Measurements from ENCODE around the gene NUDT1. TPM values are rescaled to one million over a fixed set of nuclear protein-coding genes. Genes with fewer than 3 reads are reported as not detected.

The NUDT1 gene
- total RNA-seq: 10 to 100 TPM in 1 of 2 donors, 1 to 10 TPM in 1; 8.1 to 10.3 TPM
- long read RNA-seq, partial matches to known transcripts: 0 of 6 reads
- long read RNA-seq, other reads (novel, unspliced or antisense): 0 of 6 reads

- ATAC-seq (peak; percentile 96), DNase-seq (peak; percentile 77 to 91)
- intact Hi-C loops (cut with DNase I, micrococcal nuclease): no loop called here
These were observed at the start of gene NUDT1, which contains the start of gene MRM2 for GRCh38 chr7:2241580-2242540. Gene NUDT1, plus strand, starts transcription at chr7:2242226. Its CDS starts 2,349 bp downstream, at chr7:2244575. Gene MRM2, minus strand, starts transcription at chr7:2242205. Its CDS starts 36 bp downstream, at chr7:2242169.

GRCh38 chr7:2192831-2193534 lies 49.0 kb upstream of the NUDT1 start:
- ATAC-seq (no peak), DNase-seq (no peak)
- intact Hi-C loops (cut with DNase I, micrococcal nuclease): no loop called here

GRCh38 chr7:2193575-2194305 lies 48.3 kb upstream of the NUDT1 start:
- intact Hi-C loops (cut with DNase I, micrococcal nuclease): no loop called here
- DNase-seq (no peak), ATAC-seq (no peak)

DNA sequence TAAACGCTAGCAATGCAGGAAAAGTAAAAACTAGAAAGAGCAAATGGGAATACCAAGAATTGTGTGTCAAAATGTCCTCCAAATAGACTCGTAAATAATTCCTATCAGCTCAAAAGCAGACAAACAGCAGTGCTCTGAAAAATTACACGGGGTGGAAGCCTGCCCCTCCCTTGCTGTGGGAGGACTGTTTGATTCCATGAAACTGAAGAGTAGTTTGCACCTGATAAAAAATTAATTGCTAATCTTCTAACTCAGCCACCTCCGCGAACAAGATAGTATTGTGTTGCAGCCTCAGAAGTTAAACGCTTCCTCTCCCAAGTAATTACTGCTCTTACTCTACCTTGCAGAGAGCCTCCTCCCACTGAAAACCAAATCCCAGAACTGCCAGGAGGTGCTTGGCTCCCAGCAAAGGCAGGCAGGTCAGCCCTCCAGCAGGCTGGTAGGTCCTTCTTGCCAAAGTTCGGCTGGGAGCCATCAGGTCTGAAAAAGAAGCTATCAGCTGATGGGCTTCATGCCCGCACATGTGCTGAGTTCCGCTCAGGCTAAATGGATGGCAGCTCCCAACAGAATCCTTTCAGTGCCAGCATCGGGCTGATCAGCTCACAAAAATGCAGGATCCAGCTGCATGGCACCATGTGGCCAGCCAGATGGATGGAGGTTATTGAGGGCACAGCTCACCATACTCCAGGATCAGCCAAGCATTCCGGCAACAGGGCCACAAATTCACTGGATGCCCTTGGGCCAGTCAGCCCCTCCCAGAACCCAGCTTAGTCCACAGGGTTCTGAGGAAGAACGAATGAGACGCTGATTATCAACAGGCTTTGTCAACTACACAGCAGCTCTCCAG lies 46.4 kb upstream of the NUDT1 start:
- DNase-seq (no peak), ATAC-seq (no peak)
- intact Hi-C loops (cut with DNase I, micrococcal nuclease): no loop called here

GRCh38 chr7:2196381-2197378 lies 45.3 kb upstream of the NUDT1 start:
- DNase-seq: no peak
- ATAC-seq: no peak
- intact Hi-C loops (cut with DNase I, micrococcal nuclease): no loop called here

- DNase-seq (no peak), ATAC-seq (no peak)
- intact Hi-C loops (cut with DNase I, micrococcal nuclease): no loop called here
These were observed 44.4 kb upstream of the NUDT1 start for GRCh38 chr7:2197436-2198155.

DNA sequence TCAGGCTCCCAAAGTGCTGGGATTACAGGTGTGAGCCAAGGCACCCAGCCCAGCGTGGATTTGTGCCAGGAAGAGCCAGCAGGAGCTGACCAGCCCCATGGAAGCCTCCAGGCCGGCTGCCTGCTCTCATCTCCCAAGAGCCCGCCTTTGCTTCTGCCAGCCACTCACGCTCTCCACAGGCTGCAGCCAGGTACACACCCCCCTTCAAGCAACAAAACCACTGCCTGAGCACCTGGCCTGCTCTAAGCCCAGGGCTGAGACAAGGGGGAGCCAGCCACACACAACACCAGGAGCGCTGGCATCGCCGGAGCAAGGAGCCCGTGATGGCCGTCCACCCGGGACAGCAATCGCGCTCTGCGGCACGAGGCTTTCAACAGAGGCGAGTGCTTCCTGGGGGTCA lies 43.8 kb upstream of the NUDT1 start:
- DNase-seq (no peak), ATAC-seq (no peak)
- intact Hi-C loops (cut with DNase I, micrococcal nuclease): no loop called here

DNA sequence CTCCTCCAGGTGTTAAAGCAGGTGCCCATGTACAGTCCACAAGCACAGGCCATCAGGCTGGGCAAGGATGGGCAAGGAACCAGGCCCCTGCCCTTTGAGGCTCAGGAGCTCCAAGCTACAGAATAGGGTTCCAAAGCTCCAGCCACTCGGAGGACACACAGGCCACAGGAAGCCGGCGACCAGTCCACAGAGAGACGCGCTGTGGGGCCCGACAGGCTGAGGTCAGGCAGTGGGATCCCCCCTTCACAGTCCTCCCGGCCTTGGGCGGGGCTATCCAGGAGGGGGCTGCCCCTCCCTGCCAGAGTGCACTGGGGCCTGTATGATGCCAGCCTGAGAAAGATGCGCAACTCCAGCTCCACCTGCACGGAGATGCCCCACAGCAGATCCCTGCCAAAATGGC lies 43.3 kb upstream of the NUDT1 start:
- ATAC-seq (no peak), DNase-seq (no peak)
- intact Hi-C loops (cut with DNase I, micrococcal nuclease): no loop called here

DNA sequence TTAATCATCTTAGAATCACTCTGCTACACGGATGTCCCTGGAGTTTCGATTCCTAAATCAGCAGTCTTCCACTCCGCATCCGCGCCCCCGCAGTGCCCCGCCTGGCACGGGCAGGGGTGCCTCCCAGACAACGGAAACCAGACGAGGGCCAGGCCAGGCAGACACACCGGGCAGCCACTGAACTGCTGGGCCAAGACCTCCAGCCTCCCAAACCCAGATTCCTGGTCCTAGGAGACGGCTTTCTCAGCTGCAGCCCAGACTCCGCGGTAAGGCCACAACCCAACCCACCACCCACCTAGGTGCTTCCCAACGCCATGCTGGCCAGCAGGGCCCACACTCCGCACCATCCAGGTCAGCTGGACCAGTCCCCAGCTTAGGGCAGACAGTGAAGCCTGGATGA lies 42.5 kb upstream of the NUDT1 start:
- ATAC-seq: no peak

GRCh38 chr7:2199956-2200583 lies 42.0 kb upstream of the NUDT1 start:
- ATAC-seq (no peak), DNase-seq (no peak)
- intact Hi-C loops (cut with DNase I, micrococcal nuclease): no loop called here

More for the DNA sequence above, 42.5 kb upstream of the NUDT1 start:
- no peak for DNase-seq
- intact Hi-C loops (cut with DNase I, micrococcal nuclease): no loop called here

GRCh38 chr7:2200584-2200980 lies 41.4 kb upstream of the NUDT1 start:
- ATAC-seq: no peak
- no peak for DNase-seq
- intact Hi-C loops (cut with DNase I, micrococcal nuclease): no loop called here

GRCh38 chr7:2201128-2201527 lies 40.9 kb upstream of the NUDT1 start:
- DNase-seq (no peak), ATAC-seq (no peak)
- intact Hi-C loops (cut with DNase I, micrococcal nuclease): no loop called here

DNA sequence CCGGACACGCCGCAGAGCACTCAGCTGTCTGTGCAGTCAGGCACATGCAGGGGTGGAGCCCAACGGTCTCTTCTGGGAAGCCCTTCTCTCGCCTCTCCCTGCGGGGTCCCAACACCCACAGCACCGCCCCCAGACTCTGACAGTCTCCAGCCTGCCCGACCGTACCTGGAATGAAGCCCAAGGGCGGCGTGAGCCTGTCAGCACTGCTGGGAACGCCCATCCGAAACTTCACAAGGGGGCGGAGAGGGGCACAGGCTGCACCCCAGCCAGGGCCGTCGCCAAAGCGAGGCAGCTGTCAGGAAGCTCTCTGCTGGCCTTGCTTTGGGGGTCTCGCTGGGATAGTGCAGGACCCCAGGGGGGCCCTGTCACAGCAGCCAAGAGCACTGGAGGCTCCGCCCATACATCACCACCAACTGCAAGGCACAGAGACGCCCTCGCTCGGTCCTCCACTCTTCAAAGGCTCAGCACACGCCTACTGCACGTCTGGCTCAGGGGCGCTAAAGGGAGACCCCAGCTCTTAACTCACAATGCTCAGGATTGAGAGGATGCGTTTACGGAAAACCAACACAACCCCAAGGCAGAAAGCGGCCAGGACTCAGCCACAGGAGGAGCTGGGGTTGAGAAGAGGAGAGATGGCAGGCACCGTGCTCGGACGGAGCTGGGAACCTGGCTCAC lies 40.2 kb upstream of the NUDT1 start:
- intact Hi-C loops (cut with DNase I, micrococcal nuclease): no loop called here
- DNase-seq: no peak
- ATAC-seq: no peak

- ATAC-seq: no peak
These were observed 39.7 kb upstream of the NUDT1 start for GRCh38 chr7:2202361-2202761.

GRCh38 chr7:2202901-2203765 lies 38.9 kb upstream of the NUDT1 start:
- DNase-seq (peak in 1 of 2 donors; percentile 12), ATAC-seq (no peak)
- intact Hi-C loops (cut with DNase I, micrococcal nuclease): no loop called here

More at GRCh38 chr7:2202361-2202761, 39.7 kb upstream of the NUDT1 start:
- intact Hi-C loops (cut with DNase I, micrococcal nuclease): no loop called here
- no peak for DNase-seq
